Stimulated activated CD4-positive, alpha-beta T cell treated with anti-CD3 and anti-CD28 coated beads, Interleukin-2, amount 100 ng/mL, for 24 hours (primary cell): ENCODE data around the gene TSPAN16.
"Not testable (repeated sequence)": the region's sequence is repeated elsewhere in the genome, so short reads cannot be mapped to it uniquely, and the experiment has no call there.

ENCODE experiments used
- DNase-seq, 2 donors: peaks; one replicate each; pipeline ENCODE4 v3.0.0-alpha.2; 2020

TSPAN16 gene

DNA sequence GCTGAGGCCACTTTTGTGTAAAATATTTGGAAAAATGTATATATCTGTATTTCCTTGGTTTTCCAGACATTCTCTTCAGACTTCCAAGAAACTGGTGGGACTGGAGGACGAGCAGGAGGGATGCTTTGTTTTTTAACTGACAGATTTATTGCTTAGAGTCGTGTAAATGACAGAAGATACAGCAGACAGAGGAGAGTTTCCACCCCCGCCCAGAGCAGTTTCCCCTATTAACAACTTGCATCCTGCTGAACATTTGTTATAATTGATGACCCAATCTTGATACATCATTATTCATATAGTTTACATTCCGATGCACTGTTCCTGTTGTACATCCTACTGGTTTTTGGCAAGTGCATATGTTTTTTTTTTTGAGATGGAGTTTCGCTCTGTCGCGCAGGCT lies 26.6 kb upstream of the TSPAN16 start:
- DNase-seq = no peak

DNA sequence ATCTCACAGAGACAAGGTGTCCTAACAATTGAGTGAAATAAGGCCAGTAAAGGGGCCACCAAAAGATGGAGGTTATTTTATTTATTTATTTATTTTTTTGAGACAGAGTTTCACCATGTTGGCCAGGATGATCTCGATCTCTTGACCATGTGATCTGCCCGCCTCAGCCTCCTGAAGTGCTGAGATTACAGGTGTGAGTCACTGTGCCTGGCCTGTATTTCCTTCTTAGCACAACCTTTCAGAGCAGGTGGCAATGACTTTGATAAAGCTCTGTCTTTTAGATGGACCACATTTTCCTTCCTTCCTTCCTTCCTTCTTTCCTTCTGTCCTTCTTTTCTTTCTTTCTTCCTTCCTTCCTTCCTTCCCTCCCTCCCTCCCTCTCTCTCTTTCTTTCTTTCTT lies 22.7 kb upstream of the TSPAN16 start:
- no peak for DNase-seq

DNA sequence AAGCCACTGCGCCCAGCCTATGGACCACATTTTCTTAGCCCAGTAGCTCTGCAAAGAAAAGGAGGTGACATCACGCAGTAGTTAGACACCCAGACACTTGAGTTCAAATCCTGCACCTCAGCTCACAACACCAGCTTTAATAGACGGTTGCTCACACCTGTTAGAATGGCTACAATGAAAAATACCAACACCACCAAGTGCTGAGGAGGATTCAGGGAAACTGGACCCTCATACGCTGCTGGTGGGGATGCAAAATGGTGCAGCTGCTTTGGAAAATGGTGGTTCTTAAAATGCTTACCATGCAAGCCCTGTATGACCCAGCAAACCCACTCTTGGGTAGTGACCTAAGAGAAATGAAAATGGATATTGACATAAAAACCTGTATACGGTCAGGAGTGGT lies 22.0 kb upstream of the TSPAN16 start:
- DNase-seq = no peak

DNA sequence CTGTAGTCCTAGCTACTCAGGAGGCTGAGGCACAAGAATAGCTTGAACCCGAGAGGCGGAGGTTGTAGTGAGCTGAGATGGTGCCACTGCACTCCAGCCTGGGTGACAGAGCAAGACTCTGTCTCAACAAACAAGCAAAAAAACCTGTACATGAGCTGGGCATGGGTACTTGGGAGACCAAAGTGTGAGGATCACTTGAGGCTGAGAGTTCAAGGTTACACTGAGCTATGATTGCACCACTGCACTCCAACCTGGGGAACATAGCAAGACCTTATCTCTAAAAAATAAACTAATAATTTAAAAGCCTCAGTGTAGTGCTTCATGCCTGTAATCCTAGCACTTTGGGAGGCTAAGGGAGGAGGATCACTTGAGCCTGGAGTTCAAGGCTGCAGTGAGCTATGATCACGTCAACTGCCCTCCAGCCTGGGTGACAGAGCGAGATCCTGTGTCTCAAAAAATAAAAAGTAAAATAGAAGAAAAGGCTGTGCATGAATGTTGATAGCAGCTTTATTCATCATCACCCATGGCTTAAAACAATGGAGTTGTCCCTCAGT lies 21.4 kb upstream of the TSPAN16 start:
- DNase-seq = no peak

DNA sequence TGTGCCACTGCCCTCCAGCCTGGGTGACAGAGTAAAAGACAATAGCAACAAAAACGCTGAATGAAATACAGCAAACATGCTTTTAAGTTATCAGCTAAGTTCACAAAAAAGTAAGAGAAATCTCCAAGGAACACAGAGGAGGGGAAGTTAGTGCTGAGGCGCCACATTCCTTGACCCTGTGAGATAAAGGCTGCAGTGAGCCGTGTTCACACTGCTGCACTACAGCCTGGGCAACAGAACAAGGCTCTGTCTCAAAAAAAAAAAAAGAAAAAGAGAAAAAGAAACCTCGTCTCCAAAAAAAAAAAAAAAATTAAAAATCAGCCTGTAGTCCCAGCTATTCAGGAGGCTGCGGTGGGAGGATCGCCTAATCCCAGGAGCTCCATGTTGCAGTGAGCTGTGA lies 17.3 kb upstream of the TSPAN16 start:
- no peak for DNase-seq

DNA sequence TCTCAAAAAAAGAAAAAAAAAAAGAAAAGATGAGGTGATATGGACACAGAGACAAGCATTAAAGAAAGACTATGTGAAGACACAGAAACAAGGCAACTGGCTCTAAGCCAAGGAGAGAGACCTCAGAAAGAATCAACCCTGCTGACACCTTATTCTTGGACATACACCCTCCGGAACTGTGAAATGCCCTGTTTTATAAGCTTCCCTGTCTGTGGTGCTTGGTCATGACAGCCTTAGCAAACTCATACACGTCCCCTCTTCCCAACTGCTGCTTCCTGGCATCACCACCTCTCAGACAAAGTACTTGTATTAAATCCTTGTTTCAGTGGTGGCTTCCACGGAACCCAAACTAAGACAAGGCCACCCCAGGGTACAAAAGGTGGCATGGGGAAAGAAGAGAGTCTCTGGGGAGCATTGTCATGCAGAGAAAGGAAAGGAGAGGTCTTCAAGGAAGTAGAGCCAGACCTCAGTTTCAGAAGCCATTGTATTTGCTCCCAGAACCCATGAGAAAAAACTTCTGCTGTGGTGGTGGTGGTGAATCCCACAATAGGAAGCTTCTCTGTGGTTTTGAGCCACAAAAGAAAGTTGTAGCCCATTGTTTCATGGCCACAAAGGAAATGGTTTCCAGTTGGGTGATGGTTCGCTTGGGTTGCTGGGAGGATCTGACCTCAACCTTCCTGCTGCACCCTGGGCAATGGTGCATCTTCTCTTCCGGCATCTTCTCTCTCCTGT lies 16.3 kb upstream of the TSPAN16 start:
- peak in 1 of 2 donors; percentile 19 for DNase-seq

DNA sequence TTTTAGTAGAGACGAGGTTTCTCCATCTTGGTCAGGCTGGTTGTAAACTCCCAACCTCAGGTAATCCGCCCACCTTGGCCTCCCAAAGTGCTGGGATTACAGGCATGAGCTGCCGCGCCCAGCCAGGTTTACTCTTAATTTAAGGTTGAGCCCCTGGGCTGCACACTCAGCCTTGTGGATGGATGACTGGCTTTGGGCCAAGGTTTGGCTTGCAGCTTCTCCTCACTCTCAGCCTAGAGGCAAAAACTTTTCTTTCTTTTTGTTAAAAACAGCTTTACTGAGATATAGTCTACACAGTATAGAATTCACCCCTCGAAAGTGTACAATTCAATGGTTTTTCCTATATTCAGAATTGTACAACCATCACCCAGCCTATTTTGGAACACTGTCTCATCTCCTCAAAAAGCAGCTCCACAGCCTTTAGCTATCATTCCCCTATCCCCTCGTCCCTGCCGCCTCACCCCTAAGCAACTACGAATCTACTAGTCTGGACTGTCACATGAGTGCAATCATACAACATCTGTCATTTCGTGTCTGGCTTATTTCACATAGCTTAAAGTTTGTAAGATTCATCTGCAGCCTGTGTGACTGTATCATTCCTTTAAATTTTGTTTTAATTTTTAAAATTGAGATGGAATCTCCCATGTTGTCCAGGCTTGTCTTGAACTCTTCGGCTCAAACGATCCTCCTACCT lies 14.5 kb upstream of the TSPAN16 start:
- DNase-seq = no peak

DNA sequence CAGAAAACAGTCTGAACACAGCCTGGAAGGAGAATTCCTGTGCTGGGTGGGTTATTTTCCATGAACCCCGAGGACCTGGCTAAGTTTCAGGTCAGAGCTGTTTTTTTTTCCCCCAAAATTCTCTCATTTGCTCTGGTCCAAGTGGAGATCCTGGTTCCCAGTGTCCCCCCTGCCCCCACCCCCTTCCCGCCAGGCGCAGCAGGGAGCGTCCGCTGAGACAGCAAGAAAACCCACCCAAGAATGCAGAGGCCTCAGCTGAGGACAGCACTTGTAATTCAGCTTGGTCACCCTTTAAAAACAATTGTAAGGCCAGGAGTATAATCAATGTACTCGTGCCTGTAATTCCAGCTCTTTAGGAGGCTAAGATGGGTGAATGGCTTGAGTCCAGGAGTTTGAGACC lies 11.4 kb upstream of the TSPAN16 start:
- no peak for DNase-seq

DNA sequence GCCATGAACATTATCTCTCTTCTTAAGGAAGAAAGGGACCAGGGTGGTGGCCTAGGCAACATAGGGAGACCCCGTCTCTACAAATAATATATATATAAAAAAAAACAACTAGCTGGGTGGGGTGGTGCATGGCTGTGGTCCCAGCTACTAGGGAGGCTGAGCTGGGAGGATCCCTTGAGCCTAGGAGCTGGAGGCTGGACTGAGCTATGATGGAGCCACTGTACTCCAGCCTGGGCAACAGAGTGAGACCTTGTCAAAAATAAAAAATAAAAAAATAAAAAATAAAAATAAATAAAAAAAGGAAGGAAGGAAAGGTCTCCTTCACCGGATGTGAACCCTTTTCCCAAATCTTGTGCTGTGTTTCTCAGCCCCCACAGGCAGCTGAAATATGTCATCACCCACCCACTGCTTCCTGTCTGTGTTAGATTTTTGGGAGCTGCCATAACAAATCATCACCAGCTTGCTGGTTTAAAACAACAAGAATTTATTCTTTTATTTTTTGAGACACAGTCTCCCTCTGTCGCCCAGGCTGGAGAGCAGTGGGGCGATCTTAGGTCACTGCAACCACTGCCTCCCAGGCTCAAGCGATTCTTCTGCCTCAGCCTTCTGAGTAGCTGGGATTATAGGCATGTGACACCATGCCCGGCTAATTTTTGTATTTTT lies 9.5 kb upstream of the TSPAN16 start:
- DNase-seq = no peak

DNA sequence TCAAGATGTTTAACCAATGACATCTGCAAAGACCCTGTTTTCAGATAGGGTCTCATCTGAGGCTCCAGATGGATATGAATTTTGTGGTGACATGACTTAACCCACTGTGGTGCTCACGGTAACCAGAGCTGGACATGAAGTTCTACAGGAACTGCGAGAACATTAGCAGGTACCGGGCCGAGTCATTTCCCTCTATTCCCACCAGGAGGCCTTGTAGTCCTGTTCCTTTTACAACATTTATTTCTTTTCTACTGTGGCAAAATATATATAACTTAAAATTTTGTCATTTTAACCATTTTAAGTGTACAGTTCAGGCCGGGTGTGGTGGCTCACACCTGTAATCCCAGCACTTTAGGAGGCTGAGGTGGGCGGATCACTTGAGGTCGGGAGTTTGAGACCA lies 7.6 kb upstream of the TSPAN16 start:
- DNase-seq = no peak

DNA sequence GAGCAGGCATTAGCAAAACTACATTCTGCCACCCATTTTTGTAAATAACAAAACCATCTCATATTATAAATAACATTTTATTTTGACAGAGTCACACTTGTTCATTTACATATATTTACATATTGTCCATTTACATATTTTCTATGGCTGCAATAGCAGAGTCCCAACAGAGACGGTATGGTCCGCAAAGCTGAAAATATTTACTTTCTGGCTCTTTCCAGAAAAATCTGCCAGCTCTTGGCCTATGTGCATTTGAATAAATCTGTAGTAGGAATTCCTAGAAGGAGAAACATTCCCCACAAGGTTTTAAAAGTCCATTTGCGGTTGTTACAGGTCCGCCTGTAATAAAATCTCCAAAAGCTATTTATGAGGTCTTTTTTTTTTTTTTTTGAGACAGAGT lies 5.7 kb upstream of the TSPAN16 start:
- no peak for DNase-seq

DNA sequence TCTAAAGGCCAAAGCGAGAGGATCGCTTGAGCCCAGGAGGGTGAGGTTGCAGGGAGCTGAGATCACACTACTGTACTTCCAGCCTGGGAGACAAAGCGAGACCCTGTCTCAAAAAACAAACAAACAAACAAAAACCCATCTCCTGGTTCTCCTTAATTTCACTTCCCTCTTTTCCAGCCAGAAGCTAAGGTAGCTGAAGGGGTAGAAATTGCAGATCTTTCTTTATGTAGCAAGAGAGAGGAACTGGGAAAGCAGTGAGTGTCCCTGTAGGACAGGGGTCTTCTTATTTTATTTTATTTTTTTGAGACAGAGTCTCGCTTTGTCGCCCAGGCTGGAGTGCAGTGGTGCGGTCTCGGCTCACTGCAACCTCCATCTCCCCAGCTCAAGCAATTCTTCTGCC lies 4.5 kb upstream of the TSPAN16 start:
- DNase-seq = no peak

DNA sequence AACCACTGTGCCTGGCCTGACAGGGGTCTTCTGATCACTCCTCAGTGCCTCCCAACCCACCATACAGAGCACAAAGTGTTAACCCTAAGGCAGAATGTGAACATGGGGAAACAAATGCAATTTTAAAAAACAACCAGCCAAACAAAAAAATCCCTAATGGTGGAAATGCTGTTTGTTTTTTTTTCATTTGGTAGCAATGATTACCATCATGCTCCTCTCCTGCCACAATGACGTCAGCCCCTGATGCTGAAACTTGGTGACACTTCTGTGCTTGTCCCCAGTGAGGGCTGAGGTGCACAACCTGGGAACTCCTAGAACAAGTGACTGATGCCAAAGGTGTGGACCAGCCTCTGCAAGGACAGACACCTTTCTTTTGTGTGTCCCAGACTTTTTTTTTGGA lies 4.0 kb upstream of the TSPAN16 start:
- no peak for DNase-seq

DNA sequence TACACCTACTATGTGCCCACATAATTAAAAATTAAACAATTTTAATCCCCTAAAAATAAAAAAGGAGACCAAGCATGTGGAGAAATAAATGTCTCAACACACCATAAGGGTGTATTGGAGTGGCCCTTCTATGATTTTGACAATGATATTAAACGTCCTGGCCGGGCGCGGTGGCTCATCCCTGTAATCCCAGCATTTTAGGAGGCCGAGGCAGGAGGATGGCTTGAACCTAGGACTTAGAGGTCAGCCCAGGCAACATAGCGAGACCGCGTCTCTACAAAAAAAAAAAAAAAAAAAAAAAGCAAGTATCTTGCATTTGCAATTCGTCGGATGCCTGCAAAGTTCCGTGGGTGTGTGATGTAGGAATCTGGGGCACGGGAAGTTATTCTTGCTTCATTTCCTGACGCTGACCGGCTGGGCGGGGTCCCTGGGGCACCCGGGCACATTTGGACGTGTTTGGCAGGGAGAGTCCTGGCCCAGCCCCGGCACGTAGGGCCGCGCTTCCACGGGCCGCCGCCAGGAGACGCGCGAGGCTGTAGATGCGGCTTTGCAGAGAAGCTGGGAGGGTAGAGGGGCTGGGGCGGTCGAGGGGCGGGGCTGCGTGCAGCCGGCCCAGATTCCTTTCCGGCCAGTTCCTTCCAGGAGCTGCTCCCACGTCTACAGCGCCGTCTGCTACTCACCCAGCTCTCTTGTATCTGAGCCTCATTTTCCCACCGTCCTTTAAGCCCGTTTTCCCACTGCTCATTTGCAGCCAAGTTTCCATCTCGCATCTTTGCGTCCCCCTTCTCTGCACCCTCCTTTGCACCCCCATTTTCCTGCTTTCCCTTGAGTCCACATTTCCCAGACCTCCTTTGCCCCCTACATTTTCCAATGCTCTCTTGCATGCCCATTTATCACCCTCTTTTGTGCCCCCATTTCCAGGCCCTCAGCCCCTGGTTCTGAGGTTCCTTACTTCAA lies 2.2 kb upstream of the TSPAN16 start:
- DNase-seq = peak; percentile 85 to 92

DNA sequence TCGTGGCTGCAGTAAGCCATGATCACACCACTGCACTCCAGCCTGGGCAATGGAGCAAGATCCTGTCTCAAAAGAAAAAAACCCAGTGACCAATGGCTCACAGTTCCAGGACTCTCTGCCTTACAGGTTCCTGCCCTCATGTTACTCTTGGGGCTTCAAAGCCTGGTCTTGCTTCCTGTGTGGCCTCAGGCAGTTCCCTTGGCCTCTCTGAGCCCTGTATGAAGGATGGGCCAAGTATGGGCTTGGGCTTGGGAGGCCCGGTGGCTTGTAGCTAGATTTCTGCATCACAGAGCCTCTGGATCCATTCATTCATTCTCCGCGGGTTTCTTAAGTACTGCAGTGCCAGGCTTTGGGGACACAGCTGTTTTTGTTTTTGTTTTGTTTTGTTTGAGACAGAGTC lies 780 bp upstream of the TSPAN16 start:
- no peak for DNase-seq

DNA sequence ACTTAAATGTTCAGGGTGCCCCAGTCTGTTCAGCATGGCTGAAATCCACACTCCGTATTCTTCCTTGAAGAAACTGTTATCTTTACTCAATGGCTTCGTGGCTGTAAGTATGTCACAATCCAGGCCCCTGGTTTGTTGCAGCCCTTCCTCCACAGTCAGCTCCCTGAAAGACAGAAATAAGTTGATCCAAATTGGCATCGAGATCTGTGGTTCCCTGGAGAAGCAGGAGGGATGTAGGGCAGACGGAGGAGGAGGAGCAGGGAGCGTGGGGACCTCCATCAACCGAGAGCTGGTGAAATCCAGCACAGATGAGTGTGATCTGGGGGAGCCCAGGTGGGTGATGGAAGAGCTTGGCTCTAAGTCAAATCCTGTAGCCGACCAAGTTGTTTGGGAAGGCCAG lies 304 bp downstream of the TSPAN16 start:
- no peak for DNase-seq

DNA sequence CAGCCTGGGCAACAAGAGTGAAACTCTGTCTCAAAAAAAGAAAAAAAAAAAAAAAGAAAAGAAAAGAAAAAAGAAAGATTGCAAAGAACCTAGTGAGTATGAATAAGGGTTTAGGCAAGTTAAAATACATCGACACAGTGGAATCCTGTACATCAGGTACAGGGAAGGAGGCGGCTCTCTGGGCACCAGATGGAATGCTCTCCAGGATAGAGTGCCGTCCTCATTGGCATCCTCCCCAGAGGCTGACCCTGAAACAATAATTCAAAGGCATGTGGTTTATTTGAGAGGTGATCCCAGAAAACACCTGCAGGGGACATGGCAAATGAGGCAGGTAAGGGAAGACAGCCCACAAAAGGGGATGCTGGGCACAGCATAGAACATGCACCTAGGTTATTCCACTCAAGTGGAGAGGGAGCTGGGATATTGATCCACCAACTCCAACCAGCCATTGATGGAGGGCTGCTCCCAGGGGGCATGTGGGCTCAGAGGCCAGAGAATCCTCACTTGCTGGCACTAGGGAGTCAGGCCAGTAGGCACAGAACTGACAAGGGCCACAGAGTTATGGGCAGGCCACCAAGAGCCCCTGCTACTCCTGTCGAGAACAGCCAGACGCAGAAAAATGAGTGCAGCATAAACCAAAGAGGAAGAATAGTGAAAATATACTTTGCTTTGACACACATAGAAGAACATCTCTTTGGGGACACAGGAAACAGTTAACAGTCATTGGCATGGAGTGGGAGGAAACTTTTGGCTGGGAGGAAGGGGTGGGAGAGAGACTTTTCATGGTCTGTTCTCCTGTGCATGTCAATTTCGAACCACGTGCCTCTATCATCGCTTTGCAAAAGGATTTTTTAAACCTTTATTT lies 4.2 kb downstream of the TSPAN16 start:
- DNase-seq = no peak

DNA sequence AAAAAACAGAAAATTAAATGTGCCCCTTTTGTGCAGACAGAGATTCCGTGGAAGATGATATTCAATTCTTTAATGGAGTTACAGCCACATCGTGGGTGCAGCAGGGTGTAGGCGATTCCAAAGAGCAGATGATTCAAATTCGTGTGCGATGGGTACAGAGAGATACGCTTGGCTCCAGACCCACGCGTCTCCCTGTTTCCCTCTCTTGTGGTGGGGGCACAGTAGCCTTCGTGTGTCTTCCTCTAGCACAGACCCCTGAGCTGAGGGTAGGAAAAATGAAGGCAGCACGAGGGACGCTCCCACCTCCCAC lies 4.8 kb downstream of the TSPAN16 start:
- DNase-seq = no peak

DNA sequence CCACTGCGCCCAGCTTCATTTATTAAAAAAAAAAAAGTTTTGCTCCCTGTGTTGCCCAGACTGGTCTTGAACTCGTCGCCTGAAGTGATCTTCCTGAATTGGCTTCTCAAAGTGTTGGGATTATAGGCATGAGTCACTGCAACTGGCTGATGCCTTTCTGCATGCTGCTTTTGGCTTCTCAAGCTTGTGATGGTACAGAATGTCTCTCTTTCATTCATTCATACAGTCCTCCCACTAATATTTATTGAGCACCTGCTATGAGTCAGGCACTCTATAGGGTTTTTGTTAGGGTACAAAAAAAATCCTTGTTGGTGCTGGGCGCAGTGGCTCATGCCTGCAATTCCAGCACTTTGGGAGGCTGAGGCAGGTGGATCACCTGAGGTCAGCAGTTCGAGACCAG lies 9.0 kb downstream of the TSPAN16 start:
- no peak for DNase-seq

DNA sequence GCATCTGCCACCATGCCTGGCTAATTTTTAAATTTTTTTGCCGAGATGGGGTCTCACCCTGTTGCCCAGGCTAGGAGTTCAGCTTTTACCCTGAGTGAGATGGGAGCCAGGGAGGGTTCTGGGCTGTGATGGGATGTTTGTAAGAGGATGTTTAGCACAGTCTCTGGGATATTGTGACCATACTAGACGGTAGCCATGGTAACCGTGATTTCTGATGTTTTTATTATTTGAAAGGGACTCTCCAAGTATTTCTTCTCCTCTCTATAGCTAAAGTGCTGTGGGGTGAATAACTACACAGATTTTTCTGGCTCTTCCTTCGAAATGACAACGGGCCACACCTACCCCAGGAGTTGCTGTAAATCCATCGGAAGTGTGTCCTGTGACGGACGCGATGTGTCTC lies 10.4 kb downstream of the TSPAN16 start:
- DNase-seq = no peak

DNA sequence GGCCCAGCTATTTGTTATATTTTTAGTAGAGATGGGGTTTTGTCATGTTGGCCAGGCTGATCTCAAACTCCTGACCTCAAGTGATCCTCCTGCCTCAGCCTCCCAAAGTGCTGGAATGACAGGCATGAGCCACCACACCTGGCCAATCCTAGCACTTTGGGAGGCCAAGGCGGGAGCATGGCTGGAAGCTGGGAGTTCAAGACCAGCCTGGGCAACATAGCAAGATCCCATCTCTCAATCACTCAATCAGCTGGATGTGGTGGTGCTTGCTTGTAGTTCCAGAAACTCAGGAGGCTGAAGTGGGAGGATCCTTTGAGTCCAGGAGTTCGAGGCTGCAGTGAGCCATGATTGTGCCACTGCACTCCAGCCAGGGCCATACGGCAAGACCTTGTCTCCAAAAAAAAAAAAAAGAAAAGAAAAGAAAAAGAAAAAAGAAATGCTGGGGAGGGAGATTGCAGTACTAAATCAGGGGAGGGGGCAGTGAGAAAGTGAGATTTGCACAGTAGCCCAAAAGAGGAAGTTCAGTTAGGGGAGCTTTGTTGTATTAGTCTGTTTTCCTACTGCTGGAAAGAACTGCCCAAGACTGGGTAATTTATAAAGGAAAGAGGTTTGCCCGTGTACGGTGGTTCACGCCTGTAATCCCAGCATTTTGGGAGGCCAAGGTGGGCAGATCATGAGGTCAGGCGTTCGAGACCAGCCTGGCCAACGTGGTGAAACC lies 24.5 kb downstream of the TSPAN16 start:
- not testable (repeated sequence) for DNase-seq
